Stimulated activated CD4-positive, alpha-beta T cell treated with anti-CD3 and anti-CD28 coated beads, Interleukin-2, amount 100 ng/mL, for 4 hours (primary cell): ENCODE data around the gene RGS12.
A peak's percentile ranks its signal among the peaks of the same experiment; 100 is the strongest.
"Not testable (repeated sequence)": the region's sequence is repeated elsewhere in the genome, so short reads cannot be mapped to it uniquely, and the experiment has no call there.

Source experiments
- DNase-seq: peaks from one replicate; pipeline ENCODE4 v3.0.0-alpha.2; 2020; ENCODE audit warnings: low read depth

The RGS12 gene

GRCh38 chr4:3296651-3297050 is 3.8 kb downstream of the RGS12 start:
- no peak for DNase-seq

GRCh38 chr4:3297066-3297859 is 4.4 kb downstream of the RGS12 start:
- DNase-seq, result no peak

- no peak for DNase-seq
These were observed 6.5 kb downstream of the RGS12 start for GRCh38 chr4:3299122-3299975.

GRCh38 chr4:3299976-3300671 is 7.3 kb downstream of the RGS12 start:
- DNase-seq, result no peak

- DNase-seq, result not testable (repeated sequence)
These were observed 8.1 kb downstream of the RGS12 start for GRCh38 chr4:3300882-3301281.

GRCh38 chr4:3301450-3302172 is 8.8 kb downstream of the RGS12 start:
- DNase-seq, result no peak

- DNase-seq, result peak; percentile 44
These were observed 9.5 kb downstream of the RGS12 start for GRCh38 chr4:3302173-3302785.

DNA sequence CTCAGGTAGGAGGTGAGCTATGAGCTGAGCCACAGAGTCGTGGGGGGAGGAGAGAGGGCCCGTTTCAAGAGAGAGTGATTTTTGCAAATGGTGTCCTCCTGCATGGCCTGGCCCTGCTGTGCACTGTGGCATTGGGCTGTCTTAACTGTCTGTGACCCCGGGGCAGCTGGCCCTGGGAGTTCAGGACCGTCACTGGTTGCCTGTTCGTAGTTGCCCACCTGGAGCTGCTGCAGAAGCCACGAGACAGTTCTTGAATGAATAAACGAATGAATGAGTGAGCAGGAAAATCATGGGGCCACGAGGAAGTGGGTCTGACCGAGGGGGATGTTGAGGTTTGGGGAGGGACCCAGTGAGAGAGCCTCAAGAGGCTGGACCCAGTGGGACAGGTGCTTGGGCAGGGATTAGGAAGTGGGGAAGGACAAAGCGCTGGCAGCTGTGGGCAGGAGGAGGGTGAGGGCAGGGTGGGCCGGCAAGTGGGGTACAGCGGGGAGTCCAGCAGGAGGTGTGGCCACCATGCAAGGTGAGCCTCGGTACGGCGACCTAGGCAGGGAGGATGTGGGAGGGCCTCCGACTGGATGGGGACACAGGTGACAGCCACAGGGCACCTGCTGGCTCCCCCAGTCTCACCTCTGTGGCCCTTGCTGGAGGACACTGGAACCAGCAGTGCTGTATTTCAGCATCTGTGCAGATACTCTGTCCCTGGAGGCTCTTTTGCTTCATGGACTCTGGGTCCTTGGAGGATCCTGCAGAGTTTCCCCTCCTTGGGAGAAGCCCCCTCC is 10.2 kb downstream of the RGS12 start:
- DNase-seq, result no peak

DNA sequence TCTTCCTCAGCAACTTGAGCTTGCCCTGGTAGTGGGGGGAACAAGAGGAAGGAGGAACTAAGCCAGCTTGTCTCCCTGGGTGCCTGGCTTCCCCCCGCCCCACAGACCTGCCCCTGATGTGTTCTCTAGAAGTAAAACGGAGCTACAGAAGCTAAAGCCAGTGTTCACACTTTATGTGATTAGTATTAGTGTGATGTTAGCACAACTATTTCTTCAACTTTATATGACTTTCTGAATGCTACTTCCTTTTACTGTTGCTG is 10.7 kb downstream of the RGS12 start:
- no peak for DNase-seq

GRCh38 chr4:3303923-3304710 is 11.3 kb downstream of the RGS12 start:
- no peak for DNase-seq

- no peak for DNase-seq
These were observed 12.2 kb downstream of the RGS12 start for GRCh38 chr4:3304831-3305609.

DNA sequence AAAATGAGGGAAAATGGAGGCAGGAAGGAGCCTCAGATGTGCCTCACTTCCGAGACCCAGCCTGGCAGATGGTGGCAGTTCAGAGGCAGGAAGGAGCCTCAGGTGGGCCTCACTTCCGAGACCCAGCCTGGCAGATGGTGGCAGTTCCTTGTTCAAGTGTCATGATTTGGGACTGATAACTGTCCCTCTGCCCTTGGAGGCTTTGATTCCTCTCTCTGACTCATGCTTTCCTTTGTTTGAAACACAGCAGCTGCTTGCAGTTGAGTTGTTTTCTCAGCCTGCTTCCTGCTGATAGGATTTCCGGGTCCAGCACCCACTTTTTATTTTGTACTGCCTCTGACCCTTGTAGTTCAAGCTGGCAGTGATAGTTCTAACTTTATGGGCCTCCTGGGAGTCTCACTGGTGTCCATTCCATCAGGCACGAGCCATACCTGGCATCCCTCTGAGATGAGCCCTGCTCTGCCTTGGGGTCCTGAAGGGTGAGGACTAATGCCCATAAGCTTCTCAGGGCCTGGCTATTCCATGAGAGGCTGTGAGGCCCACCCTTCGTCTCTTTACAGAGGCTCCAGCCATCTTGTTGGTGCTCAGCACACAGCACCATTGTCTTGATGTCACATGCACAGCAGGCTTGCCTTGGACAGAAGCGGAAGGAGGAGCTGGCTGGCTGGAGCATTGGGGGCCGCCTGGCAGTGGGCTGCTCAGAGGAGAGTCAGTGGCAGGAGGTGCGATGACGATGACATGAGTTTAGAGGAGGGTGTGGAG is 13.0 kb downstream of the RGS12 start:
- no peak for DNase-seq

DNA sequence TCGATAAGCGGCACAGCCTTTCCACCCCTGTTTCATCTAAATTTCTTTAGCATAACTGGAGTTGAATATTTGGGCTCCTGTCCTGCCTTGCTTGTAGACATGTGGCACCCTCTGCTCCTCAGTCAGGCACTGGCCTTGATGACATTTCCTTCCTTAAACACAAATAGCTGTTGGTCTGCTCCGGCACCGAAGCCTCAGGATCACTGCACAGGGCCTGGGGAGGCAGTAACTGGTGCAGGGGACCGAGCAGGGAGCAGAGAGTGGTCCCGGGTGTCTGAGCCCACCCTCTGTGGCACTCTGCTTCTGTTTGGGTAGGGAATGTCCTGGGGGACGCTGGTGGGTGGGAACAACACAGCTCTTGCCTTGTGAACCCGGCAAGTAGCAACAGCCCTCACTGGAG is 13.6 kb downstream of the RGS12 start:
- no peak for DNase-seq

DNA sequence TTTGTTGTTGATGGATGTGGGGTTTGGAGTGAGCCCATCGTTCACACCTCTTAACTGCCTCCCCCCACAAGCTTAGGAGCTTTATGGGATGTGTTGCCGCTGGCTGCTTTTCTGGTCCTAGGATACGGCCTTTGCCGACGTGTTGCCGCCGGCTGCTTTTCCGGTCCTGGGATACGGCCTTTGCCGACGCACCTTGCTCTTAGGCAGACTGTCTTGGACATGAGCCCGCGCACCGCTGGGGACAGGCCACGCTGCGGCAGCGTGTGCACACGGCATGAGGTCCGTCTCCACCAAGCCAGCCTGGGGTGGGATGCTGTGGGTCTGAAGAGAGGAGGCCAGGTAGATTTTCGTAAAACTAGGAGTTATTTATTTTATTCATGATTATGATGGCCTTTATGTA is 14.2 kb downstream of the RGS12 start:
- no peak for DNase-seq

- no peak for DNase-seq
These were observed 14.7 kb downstream of the RGS12 start for GRCh38 chr4:3307486-3307885.

DNA sequence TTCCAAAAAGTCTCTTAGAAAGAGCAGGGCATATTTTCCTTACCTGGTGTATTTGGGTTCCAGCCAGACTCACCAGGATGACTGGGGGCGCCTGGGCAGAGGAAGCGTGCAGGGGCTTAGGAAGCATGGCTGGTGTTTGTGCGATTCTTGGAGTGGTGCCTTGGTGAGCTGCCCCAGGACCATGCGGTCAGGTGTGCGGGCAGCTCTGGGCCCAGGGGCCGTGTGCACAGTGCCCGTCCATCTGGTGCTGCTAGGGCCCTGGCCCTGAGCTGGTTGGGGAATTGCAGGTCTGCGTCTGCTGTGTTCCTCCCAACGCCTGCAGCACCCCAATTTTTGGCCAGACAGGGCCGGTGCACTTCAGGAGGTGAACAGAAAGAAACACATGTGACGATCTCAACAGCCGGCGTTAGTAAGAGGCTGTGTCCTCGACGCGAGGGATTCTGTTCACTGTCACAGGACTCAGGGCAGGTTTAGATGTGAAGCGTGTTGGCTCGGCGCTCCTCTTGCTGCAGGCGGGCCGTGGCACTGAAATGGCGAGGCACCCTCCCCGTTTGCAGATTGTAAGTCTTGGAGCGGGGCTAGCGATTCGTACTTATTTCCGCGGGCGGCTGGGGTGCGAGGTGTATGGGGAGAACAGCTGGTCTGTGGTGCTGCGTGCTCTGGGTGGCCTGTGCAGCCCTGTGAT is 15.2 kb downstream of the RGS12 start:
- DNase-seq, result no peak

DNA sequence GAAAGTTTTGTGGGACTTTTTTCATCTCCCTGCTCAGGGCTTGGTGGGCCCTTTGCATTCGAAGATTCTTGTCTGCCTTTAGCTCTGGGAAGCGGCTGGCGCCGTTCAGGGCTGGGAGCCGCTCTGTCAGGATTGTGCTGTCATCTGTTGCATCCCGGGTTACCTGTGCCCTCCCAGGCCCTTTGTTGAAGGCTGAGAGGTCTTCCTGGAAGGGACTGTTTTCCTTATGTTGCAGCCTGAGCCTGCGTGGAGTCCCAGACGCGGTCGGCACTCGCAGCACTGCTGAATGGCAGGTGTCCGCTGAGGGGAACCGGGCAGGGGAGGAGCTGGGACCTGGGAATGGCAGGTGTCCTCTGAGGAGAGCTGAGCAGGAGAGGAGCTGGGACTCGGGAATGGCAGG is 15.9 kb downstream of the RGS12 start:
- no peak for DNase-seq
